OCI-LY1 (cell line): ENCODE data around the gene MYO19.
"Not testable (repeated sequence)": the region's sequence is repeated elsewhere in the genome, so short reads cannot be mapped to it uniquely, and the experiment has no call there.

Experiments
- H2AFZ ChIP-seq: fragments of 200-600 bp; sonication (generic), shearing (Covaris generic); 2 replicates; pipeline ENCODE4 v1.6.0; 2014; ENCODE audit warnings: antibody characterized with exemption, mild to moderate bottlenecking, low read length
- H3F3A ChIP-seq: fragments of 200-600 bp; sonication (generic), shearing (Covaris generic); 2 replicates; pipeline ENCODE4 v1.6.0; 2014; ENCODE audit warnings: mild to moderate bottlenecking, antibody characterized with exemption, low read length, moderate library complexity; ENCODE audit not compliant: insufficient read depth
- H3K27ac ChIP-seq: fragments of 200-600 bp; sonication (generic); 2 replicates; pipeline ENCODE4 v1.5.1; 2014; ENCODE audit warnings: low read length, mixed run types, mild to moderate bottlenecking, low read depth; ENCODE audit not compliant: poor library complexity, severe bottlenecking
- H3K27me3 ChIP-seq: fragments of 200-600 bp; sonication (generic); 2 replicates; pipeline ENCODE4 v1.6.0; 2014; ENCODE audit warnings: antibody characterized with exemption, mild to moderate bottlenecking, low read length, moderate library complexity; ENCODE audit not compliant: insufficient read depth
- H3K36me3 ChIP-seq: fragments of 200-600 bp; sonication (generic); 2 replicates; pipeline ENCODE4 v1.6.1; 2014; ENCODE audit warnings: mild to moderate bottlenecking, antibody characterized with exemption, low read length, moderate library complexity, mixed read lengths; ENCODE audit not compliant: insufficient read depth
- H3K4me1 ChIP-seq: fragments of 200-600 bp; sonication (generic); 2 replicates; pipeline ENCODE4 v1.5.1; 2014; ENCODE audit warnings: mild to moderate bottlenecking, low read length, moderate library complexity; ENCODE audit not compliant: insufficient read depth, severe bottlenecking
- H3K4me2 ChIP-seq: fragments of 200-600 bp; sonication (generic), shearing (Covaris generic); 2 replicates; pipeline ENCODE4 v1.6.1; 2014; ENCODE audit warnings: low read length
- H3K4me3 ChIP-seq: fragments of 200-600 bp; sonication (generic); 2 replicates; pipeline ENCODE4 v1.5.1; 2014; ENCODE audit warnings: low read length, low read depth, mild to moderate bottlenecking, mixed read lengths; ENCODE audit not compliant: poor library complexity, severe bottlenecking
- H3K79me2 ChIP-seq: fragments of 200-600 bp; shearing (Covaris generic); 2 replicates; pipeline ENCODE4 v1.6.1; 2016; ENCODE audit warnings: mixed run types, low read length, mixed read lengths; ENCODE audit not compliant: insufficient read depth
- H3K9ac ChIP-seq: fragments of 200-600 bp; sonication (generic), shearing (Covaris generic); 2 replicates; pipeline ENCODE4 v1.6.1; 2014; ENCODE audit warnings: mild to moderate bottlenecking, low read length, mixed read lengths
- H3K9me2 ChIP-seq: fragments of 200-600 bp; sonication (generic), shearing (Covaris generic); 2 replicates; pipeline ENCODE4 v1.6.1; 2014; ENCODE audit warnings: low read depth, mild to moderate bottlenecking, low read length, mixed read lengths
- H3K9me3 ChIP-seq: fragments of 200-600 bp; shearing (Covaris generic); 2 replicates; pipeline ENCODE4 v1.6.1; 2014; ENCODE audit warnings: low read length, mixed read lengths
- H4K20me1 ChIP-seq: fragments of 200-600 bp; sonication (generic), shearing (Covaris generic); 2 replicates; pipeline ENCODE4 v1.6.0; 2016; ENCODE audit warnings: mild to moderate bottlenecking, low read length; ENCODE audit not compliant: insufficient read depth
- EZH2 ChIP-seq: fragments of 200-600 bp; sonication (generic), shearing (Covaris generic); IDR thresholded peaks from 2 replicates; pipeline ENCODE4 v1.8.0; 2017; ENCODE audit warnings: borderline replicate concordance, mixed run types, mild to moderate bottlenecking, antibody characterized with exemption, low read length, moderate library complexity, mixed read lengths
- TF ChIP-seq, protein P1 (sequence below): fragments of 200-600 bp; sonication (generic), shearing (Covaris generic); IDR thresholded peaks from 2 replicates; pipeline ENCODE4 v1.5.1; 2017; ENCODE audit warnings: mild to moderate bottlenecking, antibody characterized with exemption, low read length, moderate library complexity, mixed read lengths

The MYO19 gene

DNA sequence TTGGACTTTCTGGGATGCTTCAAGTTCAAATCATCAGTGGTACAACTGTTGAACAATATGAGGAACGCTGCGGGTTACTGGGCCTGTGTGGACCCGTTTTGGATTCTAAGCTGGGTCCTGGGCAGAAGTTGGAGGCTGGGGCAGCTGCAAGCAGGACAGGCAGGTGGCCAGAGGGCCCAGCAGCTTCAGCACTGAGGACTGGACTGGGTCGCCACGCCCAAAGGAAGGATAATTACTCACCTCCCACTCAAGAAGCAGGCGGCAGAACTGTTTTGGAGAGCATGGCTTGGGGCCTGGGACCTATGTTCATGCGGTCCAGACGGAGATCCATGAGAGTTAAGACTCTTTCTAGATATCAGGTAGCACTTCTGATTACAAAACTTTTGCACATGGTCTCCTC lies 49.6 kb downstream of the MYO19 start:
- Histone ChIP-seq H3K79me2 (peaks cover 17% of the 10 kb centered on the region), H3F3A (no peaks in the 10 kb centered on the region), H3K9ac (no peak overlapping the region; the same call in 1 of the 2 replicates), H3K4me3 (no peak overlapping the region), H4K20me1 (no peaks in the 10 kb centered on the region), H3K9me3 (no peaks in the 10 kb centered on the region), H3K9me2 (no peaks in the 10 kb centered on the region), H3K27me3 (no peaks in the 10 kb centered on the region), H2AFZ (no peak overlapping the region), H3K27ac (no peak overlapping the region), H3K4me2 (0 out of 2 replicates have a peak overlapping the region, but pooled peaks have one; percentile 91), H3K36me3 (peaks cover 15% of the 10 kb centered on the region), H3K4me1 (peaks cover 25% of the 10 kb centered on the region)
- TF ChIP-seq, protein P1, sequence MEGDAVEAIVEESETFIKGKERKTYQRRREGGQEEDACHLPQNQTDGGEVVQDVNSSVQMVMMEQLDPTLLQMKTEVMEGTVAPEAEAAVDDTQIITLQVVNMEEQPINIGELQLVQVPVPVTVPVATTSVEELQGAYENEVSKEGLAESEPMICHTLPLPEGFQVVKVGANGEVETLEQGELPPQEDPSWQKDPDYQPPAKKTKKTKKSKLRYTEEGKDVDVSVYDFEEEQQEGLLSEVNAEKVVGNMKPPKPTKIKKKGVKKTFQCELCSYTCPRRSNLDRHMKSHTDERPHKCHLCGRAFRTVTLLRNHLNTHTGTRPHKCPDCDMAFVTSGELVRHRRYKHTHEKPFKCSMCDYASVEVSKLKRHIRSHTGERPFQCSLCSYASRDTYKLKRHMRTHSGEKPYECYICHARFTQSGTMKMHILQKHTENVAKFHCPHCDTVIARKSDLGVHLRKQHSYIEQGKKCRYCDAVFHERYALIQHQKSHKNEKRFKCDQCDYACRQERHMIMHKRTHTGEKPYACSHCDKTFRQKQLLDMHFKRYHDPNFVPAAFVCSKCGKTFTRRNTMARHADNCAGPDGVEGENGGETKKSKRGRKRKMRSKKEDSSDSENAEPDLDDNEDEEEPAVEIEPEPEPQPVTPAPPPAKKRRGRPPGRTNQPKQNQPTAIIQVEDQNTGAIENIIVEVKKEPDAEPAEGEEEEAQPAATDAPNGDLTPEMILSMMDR, result no peak
- no peak for TF ChIP-seq EZH2

DNA sequence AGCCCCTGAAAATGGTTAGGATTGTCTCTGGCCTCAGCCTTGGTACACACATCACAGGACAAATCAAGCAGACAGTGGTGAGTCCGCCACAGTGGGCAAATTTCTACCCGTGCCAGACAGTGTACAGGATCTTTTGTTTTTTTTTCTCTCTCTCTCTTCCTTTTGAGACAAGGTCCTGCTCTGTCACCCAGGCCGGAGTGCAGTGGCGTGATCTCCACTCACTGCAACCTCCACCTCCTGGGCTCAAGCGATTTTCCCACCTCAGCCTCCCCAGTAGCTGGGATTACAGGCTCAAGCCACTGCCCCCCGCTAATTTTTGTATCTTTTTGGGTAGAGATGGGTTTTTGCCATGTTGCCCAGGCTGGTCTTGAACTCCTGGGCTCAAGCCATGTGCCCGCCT lies 50.6 kb downstream of the MYO19 start:
- not testable (repeated sequence) for H3K27me3 ChIP-seq

DNA sequence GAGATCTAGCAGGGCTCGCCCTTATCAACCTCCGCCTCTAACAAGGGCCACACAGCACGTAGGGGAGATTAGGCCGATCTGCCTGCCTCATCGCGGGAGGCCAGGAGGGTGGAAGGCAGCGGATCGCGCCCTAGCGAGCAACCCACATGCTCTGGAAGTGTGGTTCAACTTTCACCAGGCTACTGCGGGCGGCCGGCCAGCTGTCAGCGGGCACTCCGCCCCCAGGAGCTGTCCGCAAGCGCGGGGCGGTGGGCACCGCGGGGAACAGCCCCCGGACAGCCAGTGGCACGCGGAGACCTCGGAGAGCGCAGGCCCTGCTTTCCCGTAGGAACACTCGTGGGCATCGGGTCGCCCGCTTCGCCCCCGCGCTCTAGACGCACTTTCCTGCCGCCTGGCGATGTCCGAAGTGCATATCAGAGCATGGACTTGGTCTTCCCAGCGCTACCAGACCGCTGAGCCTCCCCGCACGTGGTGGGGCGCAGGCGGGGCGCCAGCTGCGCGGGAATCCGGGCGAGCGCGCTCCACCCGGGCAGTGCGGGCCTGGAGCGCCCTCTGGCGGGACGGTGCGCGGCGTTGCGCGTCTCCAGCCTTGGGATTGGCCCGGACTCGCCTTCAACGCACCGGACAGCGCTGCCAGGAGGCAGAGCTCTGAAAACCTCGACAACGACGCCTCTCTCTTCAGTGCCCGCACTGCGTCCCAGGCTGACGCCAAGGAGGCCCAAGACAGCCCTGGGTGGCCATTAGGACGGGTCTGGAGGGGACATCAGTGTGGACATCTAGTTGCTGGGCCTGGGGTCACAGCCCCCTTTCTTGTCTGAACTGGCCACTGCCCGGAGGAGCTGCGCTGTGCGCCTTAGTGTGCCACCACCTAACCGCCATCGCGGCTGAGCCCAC lies 51.8 kb downstream of the MYO19 start:
- peaks cover 23% of the 10 kb centered on the region for H3K4me1 ChIP-seq
- H3K9me3 ChIP-seq, result no peaks in the 10 kb centered on the region
- H3K4me2 ChIP-seq, result no peak overlapping the region
- no peaks in the 10 kb centered on the region for H4K20me1 ChIP-seq
- H3K4me3 ChIP-seq, result no peak overlapping the region
- H3K27ac ChIP-seq, result no peak overlapping the region
- no peaks in the 10 kb centered on the region for H3F3A ChIP-seq
- no peaks in the 10 kb centered on the region for H3K36me3 ChIP-seq
- no peaks in the 10 kb centered on the region for H3K9me2 ChIP-seq
- H3K27me3 ChIP-seq, result no peaks in the 10 kb centered on the region
- H2AFZ ChIP-seq, result no peak overlapping the region
- no peak for TF ChIP-seq EZH2
- TF ChIP-seq, protein P1, result peak; percentile 90
- H3K9ac ChIP-seq, result no peak overlapping the region
- H3K79me2 ChIP-seq, result peaks cover 6% of the 10 kb centered on the region

More for the DNA sequence above, 50.6 kb downstream of the MYO19 start:
- H3K27ac ChIP-seq, H3K4me3 ChIP-seq, H3K4me2 ChIP-seq, H3K36me3 ChIP-seq, H3K9ac ChIP-seq, H3F3A ChIP-seq, H3K9me3 ChIP-seq, H2AFZ ChIP-seq, H3K9me2 ChIP-seq, H4K20me1 ChIP-seq: not testable (repeated sequence)
- Histone ChIP-seq H3K4me1 (peaks cover 25% of the 10 kb centered on the region), H3K79me2 (peaks cover 12% of the 10 kb centered on the region)
